OCI-LY7 (cell line): ENCODE data around the gene KRI1. TPM values are rescaled to one million over a fixed set of nuclear protein-coding genes. Genes with fewer than 3 reads are reported as not detected.

Experiments
- BruUV-seq: library from RNA; stranded (reverse); fragments of 400-500 nt; replicated peaks from 2 replicates; lab custom pipeline; 2021; lab: Mats Ljungman, UMichigan
- CTCF ChIA-PET: fragments of 300-600 bp; sonication (Branson Sonifier 250); formaldehyde crosslinking; loops from one replicate; lab custom pipeline; 2022; ENCODE audit warnings: antibody characterized with exemption; ENCODE audit not compliant: unreplicated experiment; lab: Charles Lee
- POLR2A ChIA-PET: fragments of 300-600 bp; sonication (Branson Sonifier 250); formaldehyde crosslinking; loops from one replicate; lab custom pipeline; 2022; ENCODE audit warnings: antibody characterized with exemption; lab: Charles Lee
- DNase-seq: peaks from one replicate; pipeline ENCODE4 v3.0.0-alpha.2; 2015; ENCODE audit warnings: low spot score
- H2AFZ ChIP-seq: fragments of 200-600 bp; sonication (generic), shearing (Covaris generic); 2 replicates; pipeline ENCODE4 v1.6.1; 2014; ENCODE audit warnings: mild to moderate bottlenecking, antibody characterized with exemption, low read length, moderate library complexity
- H3K27ac ChIP-seq: fragments of 200-600 bp; sonication (generic); 2 replicates; pipeline ENCODE4 v1.5.1; 2014; ENCODE audit warnings: mixed run types, low read depth, mild to moderate bottlenecking, moderate library complexity, low read length, inconsistent platforms; ENCODE audit not compliant: poor library complexity, severe bottlenecking
- H3K36me3 ChIP-seq: fragments of 200-600 bp; sonication (generic); 2 replicates; pipeline ENCODE4 v1.6.1; 2014; ENCODE audit warnings: mild to moderate bottlenecking, antibody characterized with exemption, low read length, moderate library complexity, mixed read lengths; ENCODE audit not compliant: insufficient read depth
- H3K4me1 ChIP-seq: fragments of 200-600 bp; sonication (generic); 2 replicates; pipeline ENCODE4 v1.5.1; 2014; ENCODE audit warnings: mild to moderate bottlenecking, low read length; ENCODE audit not compliant: insufficient read depth, poor library complexity, severe bottlenecking
- H3K4me2 ChIP-seq: fragments of 200-600 bp; sonication (generic); 2 replicates; pipeline ENCODE4 v1.6.1; 2014; ENCODE audit warnings: mild to moderate bottlenecking, low read length
- H3K4me3 ChIP-seq: fragments of 200-600 bp; sonication (generic); 2 replicates; pipeline ENCODE4 v1.5.1; 2014; ENCODE audit warnings: mild to moderate bottlenecking, low read depth, low read length; ENCODE audit not compliant: poor library complexity, severe bottlenecking
- H3K79me2 ChIP-seq: fragments of 200-600 bp; sonication (generic); 2 replicates; pipeline ENCODE4 v1.6.1; 2016; ENCODE audit warnings: low read depth, mild to moderate bottlenecking, low read length, moderate library complexity, mixed read lengths; ENCODE audit not compliant: insufficient read depth
- H3K9me2 ChIP-seq: fragments of 200-600 bp; sonication (generic); 2 replicates; pipeline ENCODE4 v1.6.1; 2016; ENCODE audit warnings: mild to moderate bottlenecking, low read length, mixed read lengths; ENCODE audit not compliant: insufficient read depth
- H3K9me3 ChIP-seq: fragments of 200-600 bp; sonication (generic); 2 replicates; pipeline ENCODE4 v1.6.1; 2014; ENCODE audit warnings: mild to moderate bottlenecking, mixed run types, low read length, mixed read lengths
- H4K20me1 ChIP-seq: fragments of 200-600 bp; sonication (generic); 2 replicates; pipeline ENCODE4 v1.6.1; 2014; ENCODE audit warnings: mild to moderate bottlenecking, antibody characterized with exemption, low read length, moderate library complexity, mixed read lengths; ENCODE audit not compliant: insufficient read depth
- EZH2phosphoT487 ChIP-seq: fragments of 200-600 bp; sonication (generic); IDR thresholded peaks from 2 replicates; pipeline ENCODE4 v1.6.1; 2018; ENCODE audit warnings: low read depth, borderline replicate concordance, mild to moderate bottlenecking, mixed run types, antibody characterized with exemption, low read length, moderate library complexity, mixed read lengths
- intact Hi-C: fragments of 100-400 bp; cut with micrococcal nuclease; formaldehyde crosslinking; loops from one replicate; pipeline ENCODE4 v1.10.0; 2022; ENCODE audit not compliant: unreplicated experiment
- total RNA-seq, 2 experiments: library from RNA; depleted of rRNA in 1 of 2; stranded (reverse); fragments of >200 nt in 1 of 2; shearing (Covaris generic) in 1 of 2; gene quantifications; 2 replicates each; pipeline ENCODE4 v1.2.3, GENCODE V29; 2014 to 2022
- TF ChIP-seq, protein P1 (sequence below): fragments of 200-600 bp; sonication (generic); conservative IDR thresholded peaks from 2 replicates; pipeline ENCODE4 v1.5.1; 2014; ENCODE audit warnings: mild to moderate bottlenecking, antibody characterized with exemption, low read length, moderate library complexity, mixed read lengths

KRI1 gene
- total RNA-seq, 2 experiments from 2014 or later: 53.6 to 58.4 TPM

DNA sequence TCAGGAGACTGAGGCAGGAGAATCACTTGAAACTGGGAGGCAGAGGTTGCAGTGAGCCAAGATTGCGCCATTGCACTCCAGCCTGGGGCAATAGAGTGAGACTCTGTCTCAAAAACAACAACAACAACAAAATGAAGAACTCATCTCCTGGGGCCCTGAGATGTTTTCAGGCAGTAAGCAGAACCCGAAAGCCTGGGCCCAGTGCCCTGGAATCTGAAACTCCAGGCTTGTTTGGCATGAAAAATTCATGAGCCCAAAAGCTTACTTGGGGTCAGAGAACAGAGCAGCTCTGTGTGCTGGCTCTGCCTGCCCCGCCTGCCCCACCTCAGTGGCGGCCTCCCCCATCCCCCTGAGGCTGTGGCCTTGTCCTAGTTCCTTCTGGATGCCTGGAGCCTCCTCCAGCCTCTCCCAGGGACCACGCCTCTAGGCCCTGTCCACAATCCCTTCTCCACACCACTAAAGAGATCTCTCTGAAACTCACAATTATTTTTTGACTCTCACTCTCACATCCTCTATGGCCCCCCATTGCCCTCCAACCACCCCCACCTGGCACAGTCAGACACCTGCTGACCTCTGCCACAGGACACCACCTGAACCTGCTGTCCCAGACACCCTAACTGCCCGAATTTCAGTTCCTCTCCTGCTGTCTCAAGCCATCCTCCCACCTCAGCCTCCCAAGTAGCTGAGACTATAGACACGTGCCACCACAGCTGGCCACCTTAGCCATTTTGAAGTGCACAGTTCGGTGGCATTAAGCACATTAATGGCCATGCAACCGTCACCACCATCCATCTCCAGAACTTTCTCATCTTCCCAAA, 28.2 kb upstream of the KRI1 start:
- intact Hi-C loops: loop anchor here (1.0 to 5.0 kb wide), 2 partner anchors 8 to 373 kb away; no protein-coding TSS in a partner anchor
- peak; percentile 95 for DNase-seq

DNA sequence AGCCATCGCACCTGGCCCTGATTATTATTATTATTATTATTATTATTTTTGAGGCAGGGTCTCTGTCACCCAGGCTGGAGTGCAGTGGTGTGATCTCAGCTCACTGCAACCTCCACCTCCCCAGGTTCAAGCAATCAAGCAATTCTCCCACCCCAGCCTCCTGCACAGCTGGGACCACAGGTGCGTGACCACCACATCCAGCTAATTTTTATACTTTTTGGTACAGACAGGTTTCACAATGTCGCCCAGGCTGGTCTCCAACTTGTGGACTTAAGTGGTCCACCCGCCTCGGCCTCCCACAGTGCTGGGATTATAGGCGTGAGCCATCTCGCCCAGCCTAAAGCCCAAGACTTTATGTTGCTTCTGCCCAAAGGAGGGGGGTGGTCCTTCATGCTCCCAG, 27.3 kb upstream of the KRI1 start:
- peak overlapping the region; percentile 16 for H3K4me3 ChIP-seq
- no peaks in the 10 kb centered on the region for H3K9me2 ChIP-seq
- H3K4me1 ChIP-seq: peaks cover 67% of the 10 kb centered on the region
- H3K27ac ChIP-seq: peak overlapping the region; percentile 89
- no peaks in the 10 kb centered on the region for H3K79me2 ChIP-seq
- intact Hi-C loops: loop anchor here (5.0 kb wide), 1 partner anchor 374 kb away; no protein-coding TSS in a partner anchor
- ChIA-PET POLR2A (interaction anchor here (1.0 to 1.2 kb wide), 2 partner anchors 10 to 11 kb away, joined by 4 to 6 read pairs; no protein-coding TSS in a partner anchor), CTCF (interaction anchor here (1.4 kb wide), 1 partner anchor 9 kb away, joined by 5 read pairs; no protein-coding TSS in a partner anchor)
- peak; percentile 86 for DNase-seq
- peak overlapping the region; percentile 67 for H3K4me2 ChIP-seq
- TF ChIP-seq, protein P1, sequence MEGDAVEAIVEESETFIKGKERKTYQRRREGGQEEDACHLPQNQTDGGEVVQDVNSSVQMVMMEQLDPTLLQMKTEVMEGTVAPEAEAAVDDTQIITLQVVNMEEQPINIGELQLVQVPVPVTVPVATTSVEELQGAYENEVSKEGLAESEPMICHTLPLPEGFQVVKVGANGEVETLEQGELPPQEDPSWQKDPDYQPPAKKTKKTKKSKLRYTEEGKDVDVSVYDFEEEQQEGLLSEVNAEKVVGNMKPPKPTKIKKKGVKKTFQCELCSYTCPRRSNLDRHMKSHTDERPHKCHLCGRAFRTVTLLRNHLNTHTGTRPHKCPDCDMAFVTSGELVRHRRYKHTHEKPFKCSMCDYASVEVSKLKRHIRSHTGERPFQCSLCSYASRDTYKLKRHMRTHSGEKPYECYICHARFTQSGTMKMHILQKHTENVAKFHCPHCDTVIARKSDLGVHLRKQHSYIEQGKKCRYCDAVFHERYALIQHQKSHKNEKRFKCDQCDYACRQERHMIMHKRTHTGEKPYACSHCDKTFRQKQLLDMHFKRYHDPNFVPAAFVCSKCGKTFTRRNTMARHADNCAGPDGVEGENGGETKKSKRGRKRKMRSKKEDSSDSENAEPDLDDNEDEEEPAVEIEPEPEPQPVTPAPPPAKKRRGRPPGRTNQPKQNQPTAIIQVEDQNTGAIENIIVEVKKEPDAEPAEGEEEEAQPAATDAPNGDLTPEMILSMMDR: no peak
- TF ChIP-seq EZH2phosphoT487: no peak
- H3K36me3 ChIP-seq: no peaks in the 10 kb centered on the region
- H4K20me1 ChIP-seq: no peaks in the 10 kb centered on the region
- BruUV-seq: no TSS peak
- peak overlapping the region; percentile 31; the same call in 1 of the 2 replicates for H2AFZ ChIP-seq
- no peaks in the 10 kb centered on the region for H3K9me3 ChIP-seq

More for the DNA sequence above, 28.2 kb upstream of the KRI1 start:
- ChIA-PET CTCF (no interaction called here), POLR2A (interaction anchor here (0.6 to 1.9 kb wide), 2 partner anchors 10 to 42 kb away, joined by 3 to 8 read pairs; no protein-coding TSS in a partner anchor)
- TF ChIP-seq, protein P1: no peak
- no peak for TF ChIP-seq EZH2phosphoT487
- Histone ChIP-seq H4K20me1 (no peaks in the 10 kb centered on the region), H3K36me3 (no peaks in the 10 kb centered on the region), H3K79me2 (no peaks in the 10 kb centered on the region), H3K4me2 (peak overlapping the region; percentile 67), H3K9me3 (no peaks in the 10 kb centered on the region), H2AFZ (peak overlapping the region; percentile 31; the same call in 1 of the 2 replicates), H3K27ac (peak overlapping the region; percentile 89), H3K4me3 (peak overlapping the region; percentile 20), H3K4me1 (peaks cover 71% of the 10 kb centered on the region), H3K9me2 (no peaks in the 10 kb centered on the region)
- BruUV-seq: no TSS peak

DNA sequence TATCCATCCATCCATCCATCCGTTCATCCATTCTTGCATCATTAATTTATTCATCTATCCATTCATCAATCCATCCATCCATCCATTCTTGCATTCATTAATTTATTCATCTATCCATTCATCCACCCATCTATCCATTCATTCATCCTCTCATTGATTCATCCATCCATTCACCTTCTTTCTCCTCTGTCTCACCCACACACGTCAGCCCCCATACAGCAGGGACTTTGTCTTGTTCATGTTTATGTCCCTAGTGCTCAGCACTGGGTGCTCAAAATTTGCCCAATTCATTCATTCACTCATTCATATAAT, 22.0 kb upstream of the KRI1 start:
- Histone ChIP-seq H3K27ac (no peak overlapping the region), H3K79me2 (no peaks in the 10 kb centered on the region), H4K20me1 (no peaks in the 10 kb centered on the region), H3K9me2 (no peaks in the 10 kb centered on the region), H3K36me3 (no peaks in the 10 kb centered on the region), H3K9me3 (no peaks in the 10 kb centered on the region), H3K4me2 (no peak overlapping the region), H3K4me3 (no peak overlapping the region), H2AFZ (no peak overlapping the region), H3K4me1 (peaks cover 28% of the 10 kb centered on the region)
- intact Hi-C loops: no loop called here
- DNase-seq: no peak
- CTCF ChIA-PET: no interaction called here
- no TSS peak for BruUV-seq
- TF ChIP-seq, protein P1: no peak
- no peak for TF ChIP-seq EZH2phosphoT487
- POLR2A ChIA-PET: interaction anchor here (1.1 kb wide), 1 partner anchor 65 kb away, joined by 3 read pairs; no protein-coding TSS in a partner anchor
